Liver (tissue), 9 donors: Measurements from ENCODE around the gene ANK3. TPM values are rescaled to one million over a fixed set of nuclear protein-coding genes. Genes with fewer than 3 reads are reported as not detected.

Experiments
- DNase-seq: peaks from one replicate; pipeline ENCODE4 v3.0.0-alpha.2; 2017; ENCODE audit warnings: low spot score
- H3K27ac ChIP-seq, 2 donors: one replicate each; pipeline ENCODE4 v1.7.0; 2013; ENCODE audit warnings: inconsistent platforms in 2 of 2, low read length in 2 of 2, control low read depth in 1 of 2, low read depth in 1 of 2, mild to moderate bottlenecking in 1 of 2
- H3K27me3 ChIP-seq, 4 donors: one replicate each; pipeline versions ENCODE4 v1.6.1 to v1.7.0; 2013; ENCODE audit warnings: low read length in 3 of 4, inconsistent platforms in 1 of 4, mild to moderate bottlenecking in 1 of 4, moderate library complexity in 1 of 4; ENCODE audit not compliant: control insufficient read depth in 4 of 4, insufficient read depth in 4 of 4
- H3K36me3 ChIP-seq, 4 donors: one replicate each; pipeline versions ENCODE4 v1.6.1 to v1.7.0; 2013; ENCODE audit warnings: low read length in 3 of 4, mild to moderate bottlenecking in 3 of 4, low read depth in 1 of 4, moderate library complexity in 1 of 4; ENCODE audit not compliant: control insufficient read depth in 4 of 4, insufficient read depth in 3 of 4
- H3K4me1 ChIP-seq, 4 donors: one replicate each; pipeline versions ENCODE4 v1.6.1 to v1.7.0; 2013; ENCODE audit warnings: low read length in 3 of 4, mild to moderate bottlenecking in 3 of 4, moderate library complexity in 1 of 4; ENCODE audit not compliant: control insufficient read depth in 4 of 4, insufficient read depth in 4 of 4
- H3K4me3 ChIP-seq, 3 donors: one replicate each; pipeline versions ENCODE4 v1.6.1 to v1.7.0; 2013; ENCODE audit warnings: low read length in 3 of 3, control low read depth in 1 of 3, low read depth in 1 of 3, mild to moderate bottlenecking in 1 of 3
- H3K9ac ChIP-seq, 2 donors: one replicate each; pipeline ENCODE4 v1.7.0; 2013; ENCODE audit warnings: low read length in 2 of 2, mild to moderate bottlenecking in 2 of 2, moderate library complexity in 2 of 2, control low read depth in 1 of 2, low read depth in 1 of 2
- H3K9me3 ChIP-seq, 4 donors: one replicate each; pipeline versions ENCODE4 v1.6.1 to v1.7.0; 2013; ENCODE audit warnings: low read length in 3 of 4; ENCODE audit not compliant: control insufficient read depth in 4 of 4
- ATF3 ChIP-seq: IDR thresholded peaks from 2 replicates; pipeline ENCODE4 v1.6.1; 2016; ENCODE audit warnings: antibody characterized with exemption
- CTCF ChIP-seq: fragments of 150-350 bp; IDR thresholded peaks from 2 replicates; pipeline ENCODE4 v1.5.1; 2017; ENCODE audit warnings: improper control_type of control experiment, low read depth, low read length; ENCODE audit not compliant: missing input control
- EGR1 ChIP-seq, 2 donors: IDR thresholded peaks; 2 replicates each; pipeline ENCODE4 v1.6.1; 2016 to 2018; ENCODE audit warnings: antibody characterized with exemption in 2 of 2, low read depth in 2 of 2
- FOXA1 ChIP-seq: IDR thresholded peaks from 2 replicates; pipeline ENCODE4 v1.6.1; 2016; ENCODE audit warnings: antibody characterized with exemption
- FOXA2 ChIP-seq: IDR thresholded peaks from 2 replicates; pipeline ENCODE4 v1.6.1; 2016; ENCODE audit warnings: antibody characterized with exemption
- GABPA ChIP-seq, 2 donors: IDR thresholded peaks in 1 of 2; conservative IDR thresholded peaks in 1 of 2; 2 replicates each; pipeline ENCODE4 v1.6.1; 2016; ENCODE audit warnings: antibody characterized with exemption in 2 of 2, mild to moderate bottlenecking in 1 of 2, moderate library complexity in 1 of 2
- HNF4A ChIP-seq, 2 donors: conservative IDR thresholded peaks; 2 replicates each; pipeline ENCODE4 v1.6.1; 2016; ENCODE audit warnings: antibody characterized with exemption in 2 of 2, mild to moderate bottlenecking in 2 of 2
- HNF4G ChIP-seq: IDR thresholded peaks from 2 replicates; pipeline ENCODE4 v1.6.1; 2016; ENCODE audit warnings: antibody characterized with exemption
- JUND ChIP-seq, 2 donors: IDR thresholded peaks; 2 replicates each; pipeline ENCODE4 v1.6.1; 2016; ENCODE audit warnings: antibody characterized with exemption in 2 of 2
- MAX ChIP-seq: IDR thresholded peaks from 2 replicates; pipeline ENCODE4 v1.6.1; 2016; ENCODE audit warnings: antibody characterized with exemption
- NR2F2 ChIP-seq: IDR thresholded peaks from 2 replicates; pipeline ENCODE4 v1.6.1; 2016; ENCODE audit warnings: antibody characterized with exemption
- RAD21 ChIP-seq, 2 donors: IDR thresholded peaks; 2 replicates each; pipeline ENCODE4 v1.6.1; 2016; ENCODE audit warnings: antibody characterized with exemption in 2 of 2, mild to moderate bottlenecking in 2 of 2
- REST ChIP-seq: IDR thresholded peaks from 2 replicates; pipeline ENCODE4 v1.6.1; 2016; ENCODE audit warnings: antibody characterized with exemption, mild to moderate bottlenecking
- RXRA ChIP-seq, 2 donors: IDR thresholded peaks; 2 replicates each; pipeline ENCODE4 v1.6.1; 2017 to 2018; ENCODE audit warnings: antibody characterized with exemption in 2 of 2, mild to moderate bottlenecking in 1 of 2
- SP1 ChIP-seq: IDR thresholded peaks from 2 replicates; pipeline ENCODE4 v1.6.1; 2018; ENCODE audit warnings: antibody characterized with exemption, mild to moderate bottlenecking
- TAF1 ChIP-seq: conservative IDR thresholded peaks from 2 replicates; pipeline ENCODE4 v1.6.1; 2016; ENCODE audit warnings: antibody characterized with exemption, mild to moderate bottlenecking
- YY1 ChIP-seq: IDR thresholded peaks from 2 replicates; pipeline ENCODE4 v1.6.1; 2016; ENCODE audit warnings: antibody characterized with exemption, mild to moderate bottlenecking
- ZBTB33 ChIP-seq: IDR thresholded peaks from 2 replicates; pipeline ENCODE4 v1.6.1; 2016; ENCODE audit warnings: antibody characterized with exemption
- WGBS: extraction: QIAGEN DNeasy Blood & Tissue Kit; methylation state at CpG from one replicate; pipeline ENCODE4 v1.1.7; 2013; 5-methylcytosine and 5-hydroxymethylcytosine counted together
- polyA plus RNA-seq, 2 donors: library from polyadenylated mRNA; stranded (reverse) in 1 of 2; unstranded in 1 of 2; fragments of 200-250 nt in 1 of 2; fragments of >200 nt in 1 of 2; fragmentation: Nextera tagmentation in 1 of 2; extraction: Ambion mirVana in 1 of 2; gene quantifications; one replicate each; pipeline versions ENCODE4 v1.2.1 to v1.2.3, GENCODE V29; 2013 to 2015
- total RNA-seq, 2 donors: library from RNA; depleted of rRNA; stranded (reverse); fragments of >200 nt; gene quantifications; one replicate each; pipeline ENCODE4 v1.2.3, GENCODE V29; 2014
- donor health status: healthy.
- donor health status: healthy.
- donor health status: healthy.
- donor health status: healthy.
- donor health status: healthy.

ANK3 gene
- total and polyA plus RNA-seq, 4 donors = 5.7 to 30.0 (median 9.7) TPM

GRCh38 chr10:60305380-60305892 is 84.2 kb downstream of the ANK3 start:
- Histone ChIP-seq H3K4me1 (no peaks in the 10 kb centered on the region), H3K27ac (no peak overlapping the region), H3K4me3 (no peak overlapping the region), H3K36me3 (no peaks in the 10 kb centered on the region), H3K9ac (no peak overlapping the region), H3K9me3 (no peaks in the 10 kb centered on the region), H3K27me3 (no peaks in the 10 kb centered on the region)
- TF ChIP-seq REST (no peak), MAX (no peak), EGR1 (IDR thresholded peaks at IDR 0.05; ENCODE audit: low read depth in 2 of 2) (no peak), JUND (IDR thresholded peaks at IDR 0.05) (no peak), RXRA (IDR thresholded peaks at IDR 0.05) (no peak)
- WGBS = 79% methylated on average over 5 of the region's 5 CpGs
- DNase-seq = no peak

DNA sequence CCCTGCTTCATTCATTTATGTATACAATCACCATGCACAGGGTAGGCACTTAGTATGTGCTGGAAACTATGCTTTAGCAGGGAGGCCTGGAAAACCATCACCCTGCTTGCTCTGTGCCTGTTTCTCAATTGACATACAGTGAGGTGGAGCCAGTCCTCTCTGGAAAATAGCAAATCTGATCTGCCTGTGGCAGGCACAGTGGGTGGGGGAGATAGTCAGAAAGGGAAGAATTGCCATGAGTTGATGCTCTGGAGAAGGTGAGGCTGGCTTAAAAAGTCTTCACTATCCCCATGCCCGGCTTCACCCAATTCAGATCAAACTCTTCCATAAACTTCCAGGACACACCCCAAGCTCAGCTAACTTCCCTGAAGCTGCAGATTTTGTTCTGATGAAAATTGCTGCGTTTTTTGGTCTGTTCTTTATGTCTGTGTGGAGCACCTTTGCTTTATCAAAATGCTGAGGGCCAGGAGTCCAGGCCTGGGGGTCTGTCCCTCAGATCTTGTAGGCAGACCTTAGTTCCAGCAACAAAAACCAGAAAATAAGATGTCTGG is 84.8 kb downstream of the ANK3 start:
- Histone ChIP-seq H3K9me3 (no peaks in the 10 kb centered on the region), H3K27me3 (no peaks in the 10 kb centered on the region), H3K27ac (no peak overlapping the region), H3K4me3 (no peak overlapping the region), H3K9ac (no peak overlapping the region), H3K4me1 (no peaks in the 10 kb centered on the region), H3K36me3 (no peaks in the 10 kb centered on the region)
- no peak for DNase-seq
- 77% methylated on average over 2 of the region's 2 CpGs for WGBS
- TF ChIP-seq MAX = no peak
- TF ChIP-seq FOXA2 = no peak
- no peak for TF ChIP-seq YY1
- no peak for TF ChIP-seq ZBTB33
- TF ChIP-seq CTCF = no peak
- TF ChIP-seq HNF4A (conservative IDR thresholded peaks at IDR 0.05) = no peak
- no peak for TF ChIP-seq RXRA (IDR thresholded peaks at IDR 0.05)
- TF ChIP-seq SP1 = no peak
- TF ChIP-seq EGR1 (IDR thresholded peaks at IDR 0.05; ENCODE audit: low read depth in 2 of 2) = no peak
- no peak for TF ChIP-seq REST
- TF ChIP-seq ATF3 = no peak
- no peak for TF ChIP-seq NR2F2
- TF ChIP-seq HNF4G = no peak
- TF ChIP-seq RAD21 (IDR thresholded peaks at IDR 0.05) = no peak
- TF ChIP-seq FOXA1 = no peak
- TF ChIP-seq TAF1 = no peak
- TF ChIP-seq JUND (IDR thresholded peaks at IDR 0.05) = no peak
- TF ChIP-seq GABPA (IDR thresholded peaks at IDR 0.05 in 1 of 2, conservative IDR thresholded peaks at IDR 0.05 in 1 of 2) = no peak
